Right lobe of liver (tissue), 6 donors: ENCODE data around the gene OR8D4. TPM values are rescaled to one million over a fixed set of nuclear protein-coding genes. Genes with fewer than 3 reads are reported as not detected.

Source experiments
- ATAC-seq, 4 donors: fragments of 200-7000 bp; cut with Tn5 transposase; one replicate each; pipeline ENCODE4 v1.9.1; 2020; ENCODE audit warnings: mild to moderate bottlenecking in 4 of 4, moderate library complexity in 4 of 4
- DNase-seq, 3 donors: peaks; one replicate each; pipeline ENCODE4 v3.0.0-alpha.2; 2020
- H3K27ac ChIP-seq, 3 donors: fragments of 200-600 bp; one replicate each; pipeline ENCODE4 v1.8.0; 2022
- H3K27me3 ChIP-seq, 2 donors: fragments of 200-600 bp; one replicate each; pipeline ENCODE4 v1.8.0; 2022
- H3K36me3 ChIP-seq, 4 donors: fragments of 200-600 bp; sonication (generic) in 1 of 4; one replicate each; pipeline versions ENCODE4 v1.5.1 to v1.8.0; 2017 to 2022; ENCODE audit warnings: control low read depth in 1 of 4
- H3K4me1 ChIP-seq, 4 donors: fragments of 200-600 bp; sonication (generic) in 1 of 4; one replicate each; pipeline versions ENCODE4 v1.5.1 to v1.8.0; 2017 to 2022; ENCODE audit warnings: control low read depth in 1 of 4
- H3K4me3 ChIP-seq, 3 donors: fragments of 200-600 bp; one replicate each; pipeline ENCODE4 v1.8.0; 2022
- H3K9me3 ChIP-seq, 4 donors: fragments of 200-600 bp; sonication (generic) in 1 of 4; one replicate each; pipeline versions ENCODE4 v1.5.1 to v1.8.0; 2017 to 2022; ENCODE audit warnings: control low read depth in 1 of 4
- CTCF ChIP-seq, 4 donors: fragments of 200-600 bp in 3 of 4; fragments of 450-650 bp in 1 of 4; IDR thresholded peaks; one replicate each; pipeline versions ENCODE4 v1.5.1 to v1.8.0; 2016 to 2022; ENCODE audit warnings: antibody characterized with exemption in 4 of 4, mild to moderate bottlenecking in 2 of 4
- POLR2A ChIP-seq: fragments of 450-650 bp; IDR thresholded peaks from one replicate; pipeline ENCODE4 v1.6.1; 2017; ENCODE audit warnings: antibody characterized with exemption, mild to moderate bottlenecking
- WGBS: methylation state at CpG from one replicate; pipeline ENCODE4 v1.1.6; 2018; ENCODE audit warnings: low coverage, low lambda C conversion rate; ENCODE audit not compliant: insufficient coverage; ENCODE audit errors: missing lambda C conversion rate; 5-methylcytosine and 5-hydroxymethylcytosine counted together
- intact Hi-C, 2 donors: fragments of 100-400 bp; cut with DNase I; formaldehyde crosslinking; loops; one replicate each; pipeline versions ENCODE4 v1.11.2 to v1.14.1; 2022
- total RNA-seq, 6 experiments: library from RNA; depleted of rRNA in 2 of 6; stranded (reverse); fragments of >200 nt in 2 of 6; fragmentation: NEBNext Ultra II Directional in 3 of 6; extraction: Animal tissue kit (Norgen Biotek cat#: 25700) in 3 of 6; gene quantifications; one replicate each; pipeline versions ENCODE4 v1.1.0 to v1.2.4, GENCODE V29; 2016 to 2023
- donor health status: DM: no; HTN: yes; CAD: no.
- donor health status: DM: no; HTN: no; CAD: no.
- donor health status: DM: no; HTN: no; CAD: no.
- donor health status: DM: no; HTN: yes; CAD: no.
- donor health status: DM: no; HTN: yes; CAD: no.

OR8D4 gene
- total RNA-seq, 6 experiments from 2014 or later = not detected

- H3K9me3 ChIP-seq = no peaks in the 10 kb centered on the region
- TF ChIP-seq CTCF (IDR thresholded peaks at IDR 0.05) = no peak
- no peak for TF ChIP-seq POLR2A
- no peak overlapping the region for H3K27ac ChIP-seq
- H3K4me3 ChIP-seq = no peak overlapping the region
- H3K36me3 ChIP-seq = no peaks in the 10 kb centered on the region
- ATAC-seq (no peak), DNase-seq (no peak)
- H3K4me1 ChIP-seq = no peaks in the 10 kb centered on the region
- no peaks in the 10 kb centered on the region for H3K27me3 ChIP-seq
- intact Hi-C loops = no loop called here
- WGBS = 30% methylated on average over 4 of the region's 4 CpGs
These were observed 40.4 kb downstream of the OR8D4 start for GRCh38 chr11:123942413-123942812.

DNA sequence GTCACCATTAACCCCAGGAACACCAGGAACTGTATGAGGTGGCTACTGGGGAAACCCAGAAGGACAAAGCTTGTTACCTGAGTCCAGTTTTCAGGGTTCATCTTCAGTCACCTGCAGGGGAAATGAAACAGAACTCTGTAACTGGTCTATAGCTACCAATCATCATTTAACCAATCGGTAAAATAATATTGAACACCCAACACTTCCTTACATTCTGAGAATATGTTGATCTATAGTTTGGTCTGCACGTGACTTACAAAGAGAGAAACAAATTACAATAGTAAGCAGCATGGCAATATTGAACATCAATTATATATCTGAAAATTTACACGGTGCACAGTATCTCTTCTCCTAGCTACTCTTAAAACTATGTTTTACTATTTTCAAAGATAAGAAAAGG is 41.8 kb downstream of the OR8D4 start, which contains the start of gene OR6T1:
Gene OR6T1 (minus strand): TSS at position 101 of the 400 bp plus-strand sequence. CDS start 0 bp downstream, at position 101.
- intact Hi-C loops = no loop called here
- no peak for TF ChIP-seq POLR2A
- TF ChIP-seq CTCF (IDR thresholded peaks at IDR 0.05) = no peak
- ATAC-seq = no peak

DNA sequence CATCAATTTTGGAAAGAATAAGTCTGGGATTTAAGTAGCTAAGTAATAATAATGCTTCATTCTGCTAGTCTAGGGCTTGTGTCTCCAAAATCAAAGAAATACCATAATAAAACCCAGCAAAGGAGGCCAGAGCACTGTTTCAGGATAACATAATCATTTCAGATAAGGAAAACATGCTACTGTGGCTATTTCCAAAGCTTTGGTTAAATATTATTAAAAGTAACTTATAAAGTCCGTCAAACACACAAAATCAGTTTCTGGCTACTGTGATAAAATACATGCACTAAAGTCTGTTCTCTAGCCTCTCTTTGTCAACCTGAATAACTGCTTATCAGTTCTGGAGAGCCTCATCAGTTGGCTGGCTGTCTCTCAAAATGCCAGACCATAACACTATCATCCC is 43.2 kb downstream of the OR8D4 start:
- 35% methylated on average over 1 of the region's 1 CpG for WGBS
- DNase-seq (no peak), ATAC-seq (peak in 1 of 4 donors; percentile 22)
- Histone ChIP-seq H3K4me3 (no peak overlapping the region), H3K4me1 (no peaks in the 10 kb centered on the region), H3K36me3 (no peaks in the 10 kb centered on the region), H3K9me3 (no peaks in the 10 kb centered on the region), H3K27me3 (no peaks in the 10 kb centered on the region), H3K27ac (no peak overlapping the region)
- intact Hi-C loops = no loop called here
- TF ChIP-seq POLR2A (no peak), CTCF (IDR thresholded peaks at IDR 0.05) (no peak)

More for the DNA sequence above, 41.8 kb downstream of the OR8D4 start, which contains the start of gene OR6T1:
- H3K4me3 ChIP-seq = no peak within 1 kb of the TSS
- WGBS = 74% methylated on average over 3 of the region's 3 CpGs
- no peaks in the 10 kb centered on the region for H3K4me1 ChIP-seq
- H3K27me3 ChIP-seq = no peaks in the 10 kb centered on the region
- no peak within 1 kb of the TSS for H3K27ac ChIP-seq
- no peaks in the 10 kb centered on the region for H3K36me3 ChIP-seq
- DNase-seq = no peak
- H3K9me3 ChIP-seq = no peaks in the 10 kb centered on the region

- Histone ChIP-seq H3K36me3 (no peaks in the 10 kb centered on the region), H3K4me3 (no peak overlapping the region), H3K9me3 (no peaks in the 10 kb centered on the region), H3K27me3 (no peaks in the 10 kb centered on the region), H3K27ac (no peak overlapping the region), H3K4me1 (no peaks in the 10 kb centered on the region)
- DNase-seq (no peak), ATAC-seq (no peak)
- TF ChIP-seq POLR2A = no peak
- no peak for TF ChIP-seq CTCF (IDR thresholded peaks at IDR 0.05)
- intact Hi-C loops = no loop called here
These were observed 54.8 kb downstream of the OR8D4 start for GRCh38 chr11:123956752-123957151.

Other genes starting within 250 kb of the OR8D4 start
- gene SCN3B, start 247.5 kb upstream of the OR8D4 start, total RNA-seq = under 1 TPM in 5 of 6 experiments, not detected in 1; 0.04 to 0.20 (median 0.09) TPM
- 1 to 10 TPM; 2.0 to 4.0 (median 2.7) TPM for gene ZNF202, start 160.5 kb upstream of the OR8D4 start, total RNA-seq
- not detected for gene OR6X1, start 147.6 kb upstream of the OR8D4 start, total RNA-seq
- gene OR6M1, start 95.8 kb upstream of the OR8D4 start, total RNA-seq = not detected
- not detected for gene TMEM225, start 16.5 kb upstream of the OR8D4 start, total RNA-seq
- not detected for gene OR4D5, start 37.5 kb downstream of the OR8D4 start, total RNA-seq
- not detected for gene OR6T1, start 41.7 kb downstream of the OR8D4 start, total RNA-seq
- gene OR10S1, start 75.6 kb downstream of the OR8D4 start, total RNA-seq = not detected
- not detected for gene OR10G6, start 93.0 kb downstream of the OR8D4 start, total RNA-seq
- gene OR10G4, start 110.8 kb downstream of the OR8D4 start, total RNA-seq = not detected
- gene OR10G9, start 120.8 kb downstream of the OR8D4 start, total RNA-seq = not detected
- gene OR10G8, start 124.6 kb downstream of the OR8D4 start, total RNA-seq = not detected
- not detected for gene OR10G7, start 139.2 kb downstream of the OR8D4 start, total RNA-seq
- 1 to 10 TPM; 3.5 to 9.0 (median 5.8) TPM for gene VWA5A, start 213.3 kb downstream of the OR8D4 start, total RNA-seq